Activated CD8-positive, alpha-beta T cell treated with anti-CD3 and anti-CD28 coated beads for 36 hours (primary cell): ENCODE measurements around the gene FEV. TPM values are rescaled to one million over a fixed set of nuclear protein-coding genes. Genes with fewer than 3 reads are reported as not detected.

ENCODE experiments used
- ATAC-seq: fragments of 200-7000 bp; cut with Tn5 transposase; one replicate; pipeline ENCODE4 v1.10.0; 2021; ENCODE audit warnings: mild to moderate bottlenecking, moderate library complexity
- CTCF ChIA-PET: fragments of 350-600 bp; sonication (Branson Sonifier 250); formaldehyde crosslinking; loops from one replicate; lab custom pipeline; 2021; ENCODE audit warnings: antibody characterized with exemption; lab: Charles Lee
- POLR2A ChIA-PET: fragments of 350-600 bp; sonication (Branson Sonifier 250); formaldehyde crosslinking; loops from one replicate; lab custom pipeline; 2021; ENCODE audit warnings: antibody characterized with exemption; lab: Charles Lee
- DNase-seq: peaks from one replicate; pipeline ENCODE4 v3.0.0-alpha.2; 2020
- H3K27ac Mint-ChIP-seq: one replicate; pipeline ENCODE4 v1.8.0; 2021; ENCODE audit warnings: mild to moderate bottlenecking, mixed read lengths
- H3K27me3 Mint-ChIP-seq: one replicate; pipeline ENCODE4 v1.8.0; 2021; ENCODE audit warnings: mixed read lengths
- H3K36me3 Mint-ChIP-seq: one replicate; pipeline ENCODE4 v1.8.0; 2021; ENCODE audit warnings: low read depth, mixed read lengths
- H3K4me1 Mint-ChIP-seq: one replicate; pipeline ENCODE4 v1.8.0; 2021; ENCODE audit warnings: low read depth, mixed read lengths
- H3K4me3 Mint-ChIP-seq: one replicate; pipeline ENCODE4 v1.8.0; 2021; ENCODE audit warnings: mild to moderate bottlenecking, moderate library complexity, mixed read lengths
- H3K9me3 Mint-ChIP-seq: one replicate; pipeline ENCODE4 v1.8.0; 2021; ENCODE audit warnings: mixed read lengths
- CTCF ChIP-seq: fragments of 200-600 bp; IDR thresholded peaks from one replicate; pipeline ENCODE4 v1.8.0; 2022; ENCODE audit warnings: antibody characterized with exemption, mild to moderate bottlenecking
- intact Hi-C: fragments of 100-400 bp; cut with micrococcal nuclease; formaldehyde crosslinking; loops from one replicate; pipeline ENCODE4 v1.10.0; 2022
- total RNA-seq, 2 experiments: library from RNA; stranded (reverse); gene quantifications; one replicate each; pipeline ENCODE4 v1.2.3, GENCODE V29; 2021

Gene FEV
- total RNA-seq, 2 experiments from 2014 or later, result not detected

GRCh38 chr2:218958276-218958675, 26.7 kb downstream of the FEV start:
- DNase-seq (no peak), ATAC-seq (no peak)
- peaks cover 11% of the 10 kb centered on the region for H3K4me1 Mint-ChIP-seq
- peaks cover 2% of the 10 kb centered on the region for H3K36me3 Mint-ChIP-seq
- peaks cover 65% of the 10 kb centered on the region for H3K27me3 Mint-ChIP-seq
- TF ChIP-seq CTCF, result no peak
- ChIA-PET CTCF (interaction anchor here (0.7 to 2.2 kb wide), 8 partner anchors 22 to 340 kb away, joined by 3 to 8 read pairs (median 4); no protein-coding TSS in a partner anchor), POLR2A (no interaction called here)
- no peaks in the 10 kb centered on the region for H3K9me3 Mint-ChIP-seq
- intact Hi-C loops, result no loop called here
- H3K4me3 Mint-ChIP-seq, result no peak overlapping the region
- H3K27ac Mint-ChIP-seq, result no peak overlapping the region

- no peak for TF ChIP-seq CTCF
- Mint-ChIP-seq H3K4me1 (peaks cover 11% of the 10 kb centered on the region), H3K9me3 (no peaks in the 10 kb centered on the region), H3K27me3 (peaks cover 61% of the 10 kb centered on the region), H3K27ac (no peak overlapping the region), H3K36me3 (peaks cover 2% of the 10 kb centered on the region), H3K4me3 (no peak overlapping the region)
- ChIA-PET POLR2A (no interaction called here), CTCF (interaction anchor here (0.7 to 2.2 kb wide), 10 partner anchors 22 to 341 kb away, joined by 3 to 8 read pairs (median 3); no protein-coding TSS in a partner anchor)
- DNase-seq (no peak), ATAC-seq (no peak)
- intact Hi-C loops, result no loop called here
Measured at GRCh38 chr2:218957671-218958070, 27.3 kb downstream of the FEV start.

- Mint-ChIP-seq H3K36me3 (no peaks in the 10 kb centered on the region), H3K4me3 (no peak overlapping the region), H3K4me1 (peaks cover 8% of the 10 kb centered on the region), H3K9me3 (no peaks in the 10 kb centered on the region), H3K27ac (no peak overlapping the region), H3K27me3 (peaks cover 52% of the 10 kb centered on the region)
- DNase-seq (no peak), ATAC-seq (no peak)
- TF ChIP-seq CTCF, result no peak
- CTCF ChIA-PET, result interaction anchor here (1.6 kb wide), 1 partner anchor 24 kb away, joined by 4 read pairs; no protein-coding TSS in a partner anchor
- POLR2A ChIA-PET, result no interaction called here
- intact Hi-C loops, result no loop called here
Measured at GRCh38 chr2:218956039-218956438, 28.9 kb downstream of the FEV start.

GRCh38 chr2:218954541-218955300, 30.3 kb downstream of the FEV start:
- H3K4me3 Mint-ChIP-seq, result no peak overlapping the region
- intact Hi-C loops, result no loop called here
- no peak for TF ChIP-seq CTCF

GRCh38 chr2:218953366-218953954, 31.5 kb downstream of the FEV start:
- Mint-ChIP-seq H3K9me3 (no peaks in the 10 kb centered on the region), H3K4me1 (no peaks in the 10 kb centered on the region), H3K27me3 (peaks cover 41% of the 10 kb centered on the region), H3K27ac (no peak overlapping the region), H3K36me3 (no peaks in the 10 kb centered on the region), H3K4me3 (no peak overlapping the region)
- ATAC-seq (no peak), DNase-seq (no peak)
- CTCF ChIA-PET, result interaction anchor here (0.6 to 1.5 kb wide), 5 partner anchors 22 to 110 kb away, joined by 3 to 6 read pairs (median 3); no protein-coding TSS in a partner anchor
- POLR2A ChIA-PET, result no interaction called here
- intact Hi-C loops, result no loop called here
- no peak for TF ChIP-seq CTCF

More at GRCh38 chr2:218954541-218955300, 30.3 kb downstream of the FEV start:
- peaks cover 4% of the 10 kb centered on the region for H3K4me1 Mint-ChIP-seq
- DNase-seq (no peak), ATAC-seq (no peak)
- peaks cover 51% of the 10 kb centered on the region for H3K27me3 Mint-ChIP-seq
- CTCF ChIA-PET, result interaction anchor here (1.0 to 1.6 kb wide), 3 partner anchors 25 to 79 kb away, joined by 3 to 4 read pairs (median 3); no protein-coding TSS in a partner anchor
- no peaks in the 10 kb centered on the region for H3K9me3 Mint-ChIP-seq
- POLR2A ChIA-PET, result no interaction called here
- no peak overlapping the region for H3K27ac Mint-ChIP-seq
- H3K36me3 Mint-ChIP-seq, result no peaks in the 10 kb centered on the region
